Embryonic facial prominence (tissue), 1 donor: Measurements from ENCODE around the gene SYT11.
"Not testable (repeated sequence)": the region's sequence is repeated elsewhere in the genome, so short reads cannot be mapped to it uniquely, and the experiment has no call there.

ENCODE experiments used
- DNase-seq: peaks from one replicate; pipeline ENCODE4 v3.0.0-alpha.2; 2016; ENCODE audit errors: extremely low spot score

The SYT11 gene

GRCh38 chr1:155860970-155861510 is 1.7 kb downstream of the SYT11 start:
- no peak for DNase-seq

GRCh38 chr1:155861896-155862295 is 2.5 kb downstream of the SYT11 start:
- DNase-seq = no peak

DNA sequence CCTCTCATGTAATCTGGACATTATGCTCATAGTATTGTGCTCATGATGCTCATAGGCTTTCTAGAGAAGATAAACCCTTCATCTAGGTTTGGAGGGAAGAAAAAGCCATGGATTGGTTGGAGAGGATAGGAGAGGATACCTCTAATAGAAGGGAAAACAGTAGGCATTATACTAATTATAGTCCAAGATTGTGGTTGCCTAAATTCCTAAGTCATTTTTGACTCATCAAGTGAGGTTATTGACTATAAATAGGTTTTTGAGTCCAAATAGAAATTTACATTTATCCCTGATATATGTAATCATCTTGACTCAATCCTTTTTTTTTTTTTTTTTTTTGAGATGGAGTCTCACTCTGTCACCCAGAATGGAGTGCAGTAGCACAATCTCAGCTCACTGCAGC is 5.0 kb downstream of the SYT11 start:
- DNase-seq = no peak

DNA sequence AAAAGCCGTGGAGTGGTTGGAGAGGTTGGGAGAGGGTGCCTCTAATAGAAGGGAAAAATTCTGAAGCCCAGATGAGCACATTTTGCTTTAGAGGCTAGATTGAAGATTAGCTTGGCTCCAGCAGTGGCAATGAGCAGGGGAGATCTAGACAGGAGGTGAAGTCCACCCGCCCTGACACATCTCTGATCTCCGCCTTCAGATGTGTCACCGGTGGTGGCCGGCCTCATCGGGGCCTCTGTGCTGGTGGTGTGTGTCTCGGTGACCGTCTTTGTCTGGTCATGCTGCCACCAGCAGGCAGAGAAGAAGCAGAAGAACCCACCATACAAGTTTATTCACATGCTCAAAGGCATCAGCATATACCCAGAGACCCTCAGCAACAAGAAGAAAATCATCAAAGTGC is 8.4 kb downstream of the SYT11 start:
- no peak for DNase-seq

DNA sequence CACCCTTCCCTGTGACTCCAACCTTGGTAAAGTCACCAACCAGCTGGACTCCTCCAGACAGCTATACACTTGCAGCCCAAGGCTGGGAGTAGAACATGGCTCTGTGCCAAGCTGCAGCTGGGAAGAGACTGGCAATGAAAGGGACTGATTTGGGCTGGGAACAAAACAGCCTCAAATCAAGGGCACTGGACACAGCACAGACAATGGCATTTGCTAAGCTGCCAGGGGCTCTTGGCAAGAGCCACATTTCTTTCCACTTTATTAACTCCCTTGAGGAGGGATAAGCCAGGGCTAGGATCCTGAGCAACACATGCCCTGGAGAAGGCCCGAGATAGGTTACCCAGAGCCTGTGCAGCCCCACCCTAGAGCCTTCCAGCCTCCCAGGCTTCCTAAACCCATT is 12.0 kb downstream of the SYT11 start:
- DNase-seq = no peak

GRCh38 chr1:155872527-155872926 is 13.2 kb downstream of the SYT11 start:
- DNase-seq = no peak

DNA sequence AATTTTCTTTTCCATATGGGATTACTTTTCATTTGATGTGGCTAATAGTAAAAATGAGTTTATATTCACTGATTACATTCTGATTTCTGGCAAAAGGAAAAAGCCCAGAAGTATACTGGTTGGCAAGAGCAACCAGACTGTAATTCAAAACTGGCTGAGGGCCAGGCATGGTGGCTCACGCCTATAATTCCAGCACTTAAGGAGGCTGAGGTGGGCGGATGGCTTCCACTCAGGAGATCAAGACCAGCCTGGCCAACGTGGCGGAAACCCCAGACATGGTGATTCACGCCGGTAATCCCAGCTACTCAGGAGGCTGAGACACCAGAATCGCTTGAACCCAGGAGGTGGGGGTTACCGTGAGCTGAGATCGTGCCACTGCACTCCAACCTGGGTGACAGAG is 14.5 kb downstream of the SYT11 start:
- DNase-seq = no peak

- DNase-seq = no peak
These were observed 18.6 kb downstream of the SYT11 start for GRCh38 chr1:155877945-155878344.

GRCh38 chr1:155880251-155880650 is 20.9 kb downstream of the SYT11 start:
- DNase-seq = no peak

DNA sequence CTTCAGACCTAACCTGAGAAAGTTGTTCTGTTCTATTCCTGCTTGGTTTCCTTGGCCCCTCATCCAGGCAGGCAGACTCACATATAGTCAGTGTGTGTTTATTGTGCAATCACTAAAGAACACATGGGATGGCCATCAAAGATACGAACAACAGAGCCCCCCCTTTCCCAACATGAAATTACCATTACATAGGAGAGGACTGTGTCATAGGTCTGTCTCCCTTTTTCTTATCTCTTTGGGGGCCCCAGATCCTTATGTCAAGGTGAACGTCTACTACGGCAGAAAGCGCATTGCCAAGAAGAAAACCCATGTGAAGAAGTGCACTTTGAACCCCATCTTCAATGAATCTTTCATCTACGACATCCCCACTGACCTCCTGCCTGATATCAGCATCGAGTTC is 21.6 kb downstream of the SYT11 start:
- DNase-seq = no peak

DNA sequence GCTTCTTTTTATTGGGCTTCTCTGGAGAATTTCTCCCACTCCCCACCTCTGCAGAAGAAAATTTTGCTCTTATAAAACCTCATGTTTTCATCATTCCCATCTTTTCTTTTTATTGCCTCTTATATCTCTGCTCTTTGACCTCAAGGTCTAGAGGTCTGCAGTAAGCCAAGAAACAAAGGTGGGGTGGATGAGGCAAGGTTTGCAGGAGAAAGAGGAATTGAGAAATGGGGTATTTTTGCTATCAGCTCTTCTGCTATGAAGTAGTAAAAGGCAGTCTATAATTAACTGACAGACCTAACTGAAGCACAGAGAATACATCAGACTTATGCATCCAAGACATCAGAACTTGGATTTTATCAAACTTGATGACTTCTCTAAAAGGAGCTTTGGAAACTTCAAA is 22.9 kb downstream of the SYT11 start:
- DNase-seq = no peak

- DNase-seq = no peak
These were observed 23.4 kb downstream of the SYT11 start for GRCh38 chr1:155882766-155883165.

GRCh38 chr1:155884031-155884960 is 24.9 kb downstream of the SYT11 start:
- DNase-seq = no peak

GRCh38 chr1:155884982-155885381 is 25.6 kb downstream of the SYT11 start:
- no peak for DNase-seq

DNA sequence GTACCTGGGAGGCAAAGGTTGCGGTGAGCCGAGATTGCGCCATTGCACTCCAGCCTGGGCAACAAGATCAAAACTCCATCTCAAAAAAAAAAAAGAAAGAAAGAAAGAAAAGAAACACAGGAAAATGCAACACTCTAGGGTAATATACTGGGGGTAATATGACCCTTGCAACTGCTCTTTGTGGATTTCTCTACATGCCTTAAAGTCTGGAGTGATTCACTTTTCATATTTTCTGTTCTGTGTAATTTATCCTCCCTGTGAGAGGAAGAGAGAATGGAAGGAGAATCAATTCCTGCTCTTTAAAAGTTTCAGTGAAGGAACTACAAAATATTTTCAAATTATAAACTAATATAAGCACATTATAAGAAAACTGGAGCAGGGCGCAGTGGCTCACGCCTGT is 29.1 kb downstream of the SYT11 start:
- no peak for DNase-seq

- DNase-seq = no peak
These were observed 30.2 kb downstream of the SYT11 start for GRCh38 chr1:155889566-155889965.

DNA sequence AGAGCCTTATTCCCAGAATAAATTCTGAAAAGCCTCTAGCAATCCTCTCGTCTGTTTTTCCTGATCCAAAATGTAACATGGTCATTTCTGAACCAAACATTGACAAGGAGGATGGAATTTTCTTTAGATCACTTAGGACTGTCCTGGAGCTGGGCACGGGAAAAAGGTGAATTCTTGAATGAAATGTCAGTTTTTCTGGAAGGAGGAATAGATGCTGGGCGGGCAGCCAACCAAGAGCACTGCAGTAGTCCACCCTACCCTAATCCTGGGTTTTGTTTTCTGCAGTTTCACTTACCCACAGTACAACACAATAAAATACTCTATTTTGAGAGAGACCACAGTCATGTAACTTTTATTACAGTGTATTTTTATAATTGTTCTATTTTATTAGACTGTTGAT is 30.9 kb downstream of the SYT11 start:
- no peak for DNase-seq

DNA sequence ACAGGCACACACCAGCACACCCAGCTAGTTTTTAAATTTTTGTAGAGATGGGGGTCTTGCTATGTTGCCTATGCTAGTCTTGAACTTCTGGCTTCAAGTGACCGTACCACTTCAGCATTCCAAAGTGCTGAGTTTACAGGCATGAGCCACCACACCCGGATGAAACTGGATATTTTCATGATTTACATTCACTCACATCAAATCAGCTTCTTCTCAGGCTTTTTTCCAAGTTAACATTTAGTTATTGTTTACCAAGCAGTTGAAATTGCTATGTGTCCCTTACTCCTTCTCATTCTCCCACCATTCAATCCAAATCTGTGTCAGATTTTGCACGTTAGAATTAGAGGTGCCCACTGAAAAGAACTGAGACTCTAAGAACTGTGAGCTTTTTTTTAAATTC is 33.4 kb downstream of the SYT11 start:
- DNase-seq = no peak

DNA sequence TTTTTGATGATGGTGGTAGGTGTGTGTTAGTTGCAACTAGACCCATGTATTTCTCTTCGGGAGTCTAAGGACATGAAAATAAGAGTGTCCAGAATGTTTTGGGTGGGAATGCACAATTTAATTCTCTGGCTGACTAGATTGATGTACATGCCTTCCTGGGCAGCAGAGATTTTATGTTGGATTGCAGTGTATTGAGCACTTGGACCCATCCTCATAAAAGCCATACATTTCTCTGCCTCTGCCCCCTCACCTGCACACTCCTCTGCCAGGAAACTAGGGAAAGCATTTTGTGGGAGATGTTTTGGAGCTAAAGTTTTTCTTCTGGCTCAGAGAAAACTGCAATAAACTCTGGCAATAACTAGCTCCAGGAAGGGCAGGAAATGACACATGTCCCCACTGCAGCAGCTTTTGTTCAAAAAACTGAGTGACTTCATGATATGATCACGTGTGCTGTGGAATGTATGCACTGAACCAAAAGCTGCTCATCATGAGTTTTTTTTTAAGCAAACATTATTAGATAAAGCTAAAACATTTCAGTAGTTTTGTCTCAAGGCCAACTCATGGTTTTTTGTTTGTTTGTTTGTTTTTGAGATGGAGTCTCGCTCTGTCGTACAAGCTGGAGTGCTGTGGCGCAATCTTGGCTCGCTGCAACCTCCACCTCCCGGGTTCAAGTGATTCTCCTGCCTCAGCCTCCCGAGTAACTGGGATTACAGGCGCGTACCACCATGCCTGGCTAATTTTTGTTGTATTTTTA is 34.2 kb downstream of the SYT11 start:
- DNase-seq = no peak

DNA sequence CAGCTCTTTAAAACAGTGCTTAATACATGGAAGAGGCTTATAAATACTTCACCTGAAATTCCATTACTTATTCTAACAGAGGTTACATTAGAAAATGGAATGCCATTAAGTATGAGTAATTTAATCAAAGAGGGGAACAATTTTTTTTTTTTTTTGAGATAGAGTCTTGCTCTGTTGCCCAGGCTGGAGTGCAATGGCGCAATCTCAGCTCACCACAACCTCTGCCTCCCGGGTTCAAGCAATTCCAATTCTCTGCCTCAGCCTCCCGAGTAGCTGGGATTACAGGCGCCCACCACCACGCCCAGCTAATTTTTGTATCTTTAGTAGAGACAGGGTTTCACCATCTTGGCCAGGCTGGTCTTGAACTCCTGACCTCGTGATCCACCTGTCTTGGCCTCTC is 36.2 kb downstream of the SYT11 start:
- not testable (repeated sequence) for DNase-seq

- DNase-seq = not testable (repeated sequence)
These were observed 37.1 kb downstream of the SYT11 start for GRCh38 chr1:155896476-155896875.

DNA sequence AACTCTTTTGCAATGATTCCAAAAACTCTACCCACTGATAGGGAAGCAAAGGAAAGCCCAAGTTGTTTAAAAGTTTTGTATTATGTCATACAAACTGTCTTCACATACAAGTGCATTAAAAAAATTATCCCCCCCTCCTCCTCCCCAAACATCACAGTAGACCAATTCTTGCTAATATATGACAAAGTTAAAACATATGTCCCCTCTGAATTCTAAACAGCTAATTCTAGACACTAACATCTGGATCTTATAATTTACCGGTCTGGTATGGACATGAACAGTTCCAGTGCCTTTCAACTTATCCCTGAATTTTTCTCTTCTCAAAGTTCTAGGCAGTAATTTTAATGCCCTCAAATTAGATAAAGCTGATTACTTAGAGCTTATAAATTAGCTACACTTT is 38.4 kb downstream of the SYT11 start:
- no peak for DNase-seq

- no peak for DNase-seq
These were observed 39.5 kb downstream of the SYT11 start for GRCh38 chr1:155898888-155899287.
